ENCODE measurements around the gene FN3KRP.
A peak's percentile ranks its signal among the peaks of the same experiment; 100 is the strongest.

Gene FN3KRP

GRCh38 chr17:82696259-82696658, 20.2 kb upstream of the FN3KRP start:
- DNase-seq (ENCODE audit: insufficient read length, low spot score) (no peak), FAIRE-seq (no peak)
- no peak for TF ChIP-seq CTCF (IDR thresholded peaks at IDR 0.05; ENCODE audit: insufficient read depth, missing control alignments)

- FAIRE-seq: no peak
- no peak for TF ChIP-seq CTCF (IDR thresholded peaks at IDR 0.05; ENCODE audit: insufficient read depth, missing control alignments)
- DNase-seq (ENCODE audit: insufficient read length, low spot score): no peak
These were observed 19.3 kb upstream of the FN3KRP start for GRCh38 chr17:82696916-82697807.

- no peak for TF ChIP-seq CTCF (IDR thresholded peaks at IDR 0.05; ENCODE audit: insufficient read depth, missing control alignments)
- DNase-seq (ENCODE audit: insufficient read length, low spot score) (no peak), FAIRE-seq (no peak)
These were observed 18.8 kb upstream of the FN3KRP start for GRCh38 chr17:82697808-82698064.

- FAIRE-seq (no peak), DNase-seq (ENCODE audit: insufficient read length, low spot score) (peak; percentile 97)
- no peak for TF ChIP-seq CTCF (IDR thresholded peaks at IDR 0.05; ENCODE audit: insufficient read depth, missing control alignments)
These were observed 18.2 kb upstream of the FN3KRP start, which contains the start of gene RAB40B for GRCh38 chr17:82698065-82698973. Gene RAB40B, minus strand, starts transcription at chr17:82698698. Its CDS starts 102 bp downstream, at chr17:82698596.

GRCh38 chr17:82698974-82699442, 17.5 kb upstream of the FN3KRP start:
- DNase-seq (ENCODE audit: insufficient read length, low spot score) (no peak), FAIRE-seq (no peak)
- TF ChIP-seq CTCF (IDR thresholded peaks at IDR 0.05; ENCODE audit: insufficient read depth, missing control alignments): no peak

- no peak for FAIRE-seq
- no peak for DNase-seq (ENCODE audit: insufficient read length, low spot score)
- no peak for TF ChIP-seq CTCF (IDR thresholded peaks at IDR 0.05; ENCODE audit: insufficient read depth, missing control alignments)
These were observed 17.0 kb upstream of the FN3KRP start for GRCh38 chr17:82699551-82699950.

Measured in D721Med (cell line).